Left renal cortex interstitium (tissue), 4 donors: ENCODE data around the gene C2orf42. TPM values are rescaled to one million over a fixed set of nuclear protein-coding genes. Genes with fewer than 3 reads are reported as not detected.
"Not testable (repeated sequence)": the region's sequence is repeated elsewhere in the genome, so short reads cannot be mapped to it uniquely, and the experiment has no call there.

Source experiments
- DNase-seq, 4 donors: peaks; one replicate each; pipeline ENCODE4 v3.0.0-alpha.2; 2013; ENCODE audit warnings: low read depth in 4 of 4, low spot score in 2 of 4, missing footprints in 1 of 4
- polyA plus RNA-seq, 4 donors: library from polyadenylated mRNA; unstranded; fragments of 120-200 nt; gene quantifications; one replicate each; pipeline ENCODE4 v1.2.1, GENCODE V29; 2013; ENCODE audit not compliant: insufficient read length in 4 of 4

C2orf42 gene
- polyA plus RNA-seq, 4 donors: 16.1 to 18.6 (median 16.9) TPM

DNA sequence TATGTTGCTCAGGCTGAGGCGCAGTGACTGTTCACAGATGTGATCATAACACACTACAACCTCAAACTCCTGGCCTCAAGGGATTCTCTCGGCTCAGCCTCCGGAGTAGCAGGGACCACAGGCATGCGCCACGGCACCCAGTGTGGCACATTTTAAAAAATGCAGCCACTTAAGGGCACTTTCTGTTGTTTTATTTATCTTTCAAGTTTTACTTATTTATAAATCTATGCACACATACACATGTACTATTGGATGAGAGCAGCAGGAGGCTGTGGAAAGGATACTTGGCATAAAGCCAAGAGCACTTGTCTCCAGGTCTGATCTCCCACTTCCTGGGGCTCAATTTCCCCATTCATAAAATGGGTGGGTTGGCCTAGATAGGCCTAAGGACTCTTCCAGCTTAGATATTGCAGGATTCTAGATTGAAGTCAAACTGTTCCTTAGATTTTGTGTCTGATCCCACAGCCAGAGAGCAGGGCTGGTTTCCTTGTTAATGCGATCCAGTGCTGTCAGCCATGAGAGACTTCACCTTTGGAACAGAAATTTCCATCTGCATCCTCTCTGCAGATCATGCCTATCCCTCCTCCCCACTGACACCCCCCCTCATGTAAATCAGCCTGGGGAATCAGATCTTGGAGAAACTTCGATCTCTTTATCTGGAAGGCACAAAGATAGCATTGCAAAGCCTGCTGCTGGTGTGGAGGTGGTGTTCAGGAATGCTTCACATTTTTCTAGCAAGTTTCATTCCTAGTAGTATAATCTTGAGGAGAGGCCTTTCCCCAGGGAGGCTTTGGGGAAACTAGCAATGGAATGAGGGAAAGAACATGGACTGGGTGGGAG lies 78.8 kb downstream of the C2orf42 start:
- no peak for DNase-seq

DNA sequence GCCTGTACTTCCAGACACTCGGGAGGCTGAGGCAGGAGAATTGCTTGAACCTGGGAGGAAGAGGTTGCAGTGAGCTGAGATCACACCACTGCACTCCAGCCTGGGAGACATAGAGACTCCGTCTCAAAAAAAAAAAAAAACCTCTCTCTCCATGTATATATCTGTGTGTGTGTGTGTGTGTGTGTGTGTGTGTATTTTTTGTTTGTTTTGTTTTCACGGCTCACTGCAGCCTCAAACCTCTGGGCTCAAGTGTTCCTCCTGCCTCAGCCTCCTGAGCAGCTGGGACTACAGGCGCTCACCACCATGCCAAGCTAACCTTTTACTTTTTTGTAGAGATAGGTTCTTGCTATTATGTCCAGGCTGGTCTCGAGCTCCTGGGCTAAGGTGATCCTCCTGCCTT lies 80.4 kb downstream of the C2orf42 start:
- DNase-seq: not testable (repeated sequence)

DNA sequence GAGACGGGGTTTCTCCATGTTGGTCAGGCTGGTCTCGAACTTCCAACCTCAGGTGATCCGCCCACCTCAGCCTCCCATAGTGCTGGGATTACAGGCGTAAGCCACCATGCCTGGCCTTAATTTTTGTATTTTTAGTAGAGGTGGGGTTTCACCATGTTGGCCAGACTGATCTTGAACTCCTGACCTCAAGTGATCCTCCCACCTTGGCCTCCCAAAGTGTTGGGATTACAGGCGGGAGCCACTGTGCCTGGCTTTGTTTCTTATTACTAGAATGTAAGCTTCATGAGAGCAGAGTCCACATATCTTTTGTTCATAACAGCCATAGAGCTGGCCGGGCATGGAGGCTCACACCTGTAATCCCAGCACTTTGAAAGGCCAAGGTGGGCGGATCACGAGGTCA lies 84.7 kb downstream of the C2orf42 start:
- DNase-seq: not testable (repeated sequence)

DNA sequence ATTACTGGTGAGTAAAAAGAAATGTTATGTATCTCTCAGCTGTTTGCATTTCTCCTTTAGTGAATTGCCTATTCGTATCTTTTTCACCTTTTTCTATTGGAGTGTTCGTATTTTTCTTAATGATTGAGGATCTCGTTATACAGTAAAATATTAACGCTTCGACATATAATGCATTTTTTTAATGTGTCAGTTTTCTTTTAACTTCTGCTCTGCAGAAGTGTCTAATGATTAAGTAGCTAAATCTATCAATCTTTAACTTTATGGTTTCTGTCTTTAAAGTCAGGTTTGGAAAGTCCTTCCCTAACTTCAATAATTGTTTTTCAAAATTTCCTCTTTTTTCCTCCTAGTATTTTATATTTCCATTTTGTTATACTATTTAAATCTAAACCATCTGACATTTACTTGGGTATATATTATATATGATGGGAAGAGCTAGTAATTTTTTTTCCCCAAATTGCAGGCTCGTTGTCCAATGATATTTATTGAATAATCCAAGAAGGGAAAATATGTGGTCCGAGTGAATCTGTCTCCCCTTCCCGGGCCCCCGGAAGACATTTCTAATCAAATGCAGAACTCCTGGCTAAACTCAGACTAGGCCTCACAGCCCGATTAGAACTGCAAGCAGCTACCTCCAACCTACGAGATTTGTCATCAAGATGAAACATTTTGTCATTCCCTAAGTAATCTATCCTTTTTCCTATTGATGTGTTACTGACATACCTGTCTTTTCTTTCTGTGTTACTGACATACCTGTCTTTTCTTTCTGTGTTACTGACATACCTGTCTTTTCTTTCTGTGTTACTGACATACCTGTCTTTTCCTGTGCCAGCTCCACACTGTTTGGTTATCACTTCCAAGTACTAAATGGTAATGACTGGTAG lies 86.3 kb downstream of the C2orf42 start:
- DNase-seq: peak in 1 of 4 donors; percentile 84

DNA sequence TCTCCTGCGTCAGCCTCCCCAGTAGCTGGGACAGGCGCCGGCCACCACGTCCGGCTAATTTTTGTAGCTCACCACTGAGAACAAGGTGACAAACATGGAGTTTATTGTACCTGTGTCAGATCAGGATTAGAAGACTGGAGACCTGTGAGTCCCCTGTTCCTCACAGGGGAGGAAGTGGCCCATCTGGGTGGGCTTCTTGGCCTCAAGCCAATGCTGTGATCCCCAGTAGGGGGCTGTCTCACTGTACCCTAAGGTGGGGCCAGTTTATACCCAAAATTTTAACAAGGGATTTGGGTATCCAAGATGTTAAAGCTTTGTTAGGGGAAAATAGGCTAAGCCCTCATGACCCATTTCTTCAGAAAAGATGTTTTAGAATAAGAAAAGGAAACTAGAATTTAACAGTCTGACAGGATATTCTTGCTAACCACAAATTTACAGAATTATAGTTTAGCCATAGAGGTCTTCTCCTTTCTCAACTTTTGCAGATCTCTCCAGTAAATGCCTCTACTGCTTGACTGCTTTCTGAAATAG lies 87.2 kb downstream of the C2orf42 start:
- DNase-seq: no peak

DNA sequence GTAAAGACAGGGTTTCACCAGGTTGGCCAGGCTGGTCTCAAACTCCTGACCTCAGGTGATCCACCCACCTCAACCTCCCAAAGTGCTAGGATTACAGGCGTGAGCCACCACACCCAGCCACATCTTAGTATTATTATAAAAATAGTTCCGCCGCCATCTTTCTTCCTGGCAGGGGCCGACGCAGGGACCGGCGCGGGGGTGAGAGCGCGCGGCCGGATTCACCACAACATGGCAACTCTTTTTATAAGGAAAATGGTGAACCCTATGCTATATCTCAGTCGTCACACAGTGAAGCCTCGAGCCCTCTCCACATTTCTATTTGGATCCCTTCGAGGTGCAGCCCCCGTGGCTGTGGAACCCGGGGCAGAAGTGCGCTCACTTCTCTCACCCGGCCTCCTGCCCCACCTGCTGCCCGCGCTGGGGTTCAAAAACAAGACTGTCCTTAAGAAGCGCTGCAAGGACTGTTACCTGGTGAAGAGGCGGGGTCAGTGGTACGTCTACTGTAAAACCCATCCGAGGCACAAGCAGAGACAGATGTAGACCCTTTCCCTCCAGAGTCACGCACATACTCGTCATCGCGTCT lies 88.4 kb downstream of the C2orf42 start:
- not testable (repeated sequence) for DNase-seq

DNA sequence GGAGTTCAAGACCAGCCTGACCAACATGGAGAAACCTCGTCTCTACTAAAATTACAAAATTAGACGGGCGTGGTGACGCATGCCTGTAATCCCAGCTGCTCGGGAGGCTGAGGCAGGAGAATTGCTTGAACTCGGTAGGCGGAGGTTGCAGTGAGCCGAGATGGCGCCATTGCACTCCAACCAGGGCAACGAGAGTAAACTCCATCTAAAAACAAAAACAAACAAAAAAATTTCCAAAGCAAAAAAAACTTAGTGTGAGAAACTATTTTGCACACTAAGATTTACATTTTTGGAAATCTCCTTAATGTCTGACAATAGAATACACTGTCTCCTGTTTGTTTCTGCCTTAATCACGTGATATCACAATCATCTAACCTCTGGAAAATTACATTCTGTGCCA lies 89.1 kb downstream of the C2orf42 start:
- DNase-seq: not testable (repeated sequence)

DNA sequence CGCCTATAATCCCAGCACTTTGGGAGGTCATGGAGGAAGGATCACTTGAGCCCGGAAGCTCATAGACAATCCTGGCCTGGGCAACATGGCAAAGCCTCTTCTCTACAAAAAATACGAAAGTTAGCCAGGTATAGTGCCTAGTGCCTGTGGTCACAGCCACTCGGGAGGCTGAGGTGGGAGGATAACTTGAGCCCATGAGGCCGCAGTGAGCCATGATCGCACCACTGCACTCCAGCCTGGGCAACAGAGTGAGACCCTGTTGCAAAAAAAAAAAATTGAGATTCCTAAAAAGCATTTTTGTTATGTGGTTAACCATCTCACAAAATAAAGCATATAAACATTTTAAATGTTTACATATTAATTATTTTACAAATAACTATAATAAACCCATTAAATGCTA lies 89.6 kb downstream of the C2orf42 start:
- no peak for DNase-seq

Other genes starting within 250 kb of the C2orf42 start
- gene ASPRV1, start 229.4 kb downstream of the C2orf42 start, polyA plus RNA-seq: 1 to 10 TPM; 3.6 to 5.2 (median 4.5) TPM
- 100 to 1,000 TPM; 250 to 363 (median 301) TPM for gene PCBP1, start 103.5 kb downstream of the C2orf42 start, polyA plus RNA-seq
- gene TIA1, start 57.6 kb upstream of the C2orf42 start, polyA plus RNA-seq: 100 to 1,000 TPM; 376 to 658 (median 494) TPM
- gene PCYOX1, start 67.1 kb upstream of the C2orf42 start, polyA plus RNA-seq: 10 to 100 TPM; 68.6 to 80.0 (median 74.2) TPM
- gene SNRPG, start 102.7 kb upstream of the C2orf42 start, polyA plus RNA-seq: 100 to 1,000 TPM; 128 to 161 (median 137) TPM
- 10 to 100 TPM; 65.5 to 79.4 (median 70.8) TPM for gene FAM136A, start 111.0 kb upstream of the C2orf42 start, polyA plus RNA-seq